ENCODE measurements around the gene PTPRN2.

- no peak for TF ChIP-seq CTCF (conservative IDR thresholded peaks at IDR 0.05; ENCODE audit: low read length)
- TF ChIP-seq EZH2phosphoT487 (IDR thresholded peaks at IDR 0.05; ENCODE audit: borderline replicate concordance, low read depth, low read length) = no peak
Observed at GRCh38 chr7:158133057-158133456, 454.6 kb downstream of the PTPRN2 start.

Measured in OCI-LY7 (cell line).